Psoas muscle (tissue), 8 donors: Measurements from ENCODE around the gene VAC14. TPM values are rescaled to one million over a fixed set of nuclear protein-coding genes. Genes with fewer than 3 reads are reported as not detected.

ENCODE experiments used
- ATAC-seq, 4 donors: fragments of 200-7000 bp; cut with Tn5 transposase; one replicate each; pipeline ENCODE4 v1.9.1; 2020; ENCODE audit warnings: moderate library complexity in 3 of 4, mild to moderate bottlenecking in 2 of 4
- DNase-seq, 2 donors: peaks; one replicate each; pipeline ENCODE4 v3.0.0-alpha.2; 2020
- H3K27ac ChIP-seq: fragments of 200-600 bp; one replicate; pipeline ENCODE4 v1.8.0; 2022
- H3K27me3 ChIP-seq, 3 donors: fragments of 200-600 bp in 1 of 3; one replicate each; pipeline versions ENCODE4 v1.6.1 to v1.8.0; 2013 to 2022; ENCODE audit warnings: low read length in 2 of 3, mild to moderate bottlenecking in 2 of 3, moderate library complexity in 1 of 3; ENCODE audit not compliant: insufficient read depth in 3 of 3
- H3K36me3 ChIP-seq, 2 donors: fragments of 200-600 bp in 1 of 2; one replicate each; pipeline versions ENCODE4 v1.6.1 to v1.8.0; 2013 to 2022; ENCODE audit warnings: low read depth in 1 of 2, mild to moderate bottlenecking in 1 of 2, moderate library complexity in 1 of 2; ENCODE audit not compliant: insufficient read depth in 1 of 2
- H3K4me1 ChIP-seq: fragments of 200-600 bp; one replicate; pipeline ENCODE4 v1.8.0; 2022
- H3K4me3 ChIP-seq: fragments of 200-600 bp; one replicate; pipeline ENCODE4 v1.8.0; 2022; ENCODE audit warnings: mild to moderate bottlenecking
- H3K9me3 ChIP-seq: fragments of 200-600 bp; one replicate; pipeline ENCODE4 v1.8.0; 2022
- CTCF ChIP-seq: fragments of 200-600 bp; IDR thresholded peaks from one replicate; pipeline ENCODE4 v1.8.0; 2022; ENCODE audit warnings: antibody characterized with exemption
- WGBS, 3 donors: extraction: QIAGEN DNeasy Blood & Tissue Kit; methylation state at CpG; one replicate each; pipeline versions ENCODE4 v1.1.6 to v1.1.7; 2013; 5-methylcytosine and 5-hydroxymethylcytosine counted together
- intact Hi-C, 2 donors: fragments of 100-400 bp; cut with DNase I; formaldehyde crosslinking; loops; one replicate each; pipeline versions ENCODE4 v1.11.0 to v1.14.2; 2022
- polyA plus RNA-seq, 3 donors: library from polyadenylated mRNA; stranded (reverse); fragments of 200-250 nt; gene quantifications; one replicate each; pipeline ENCODE4 v1.2.3, GENCODE V29; 2013
- total RNA-seq, 4 donors: library from RNA; stranded (reverse); fragmentation: NEBNext Ultra II Directional in 2 of 4; extraction: Animal tissue kit (Norgen Biotek cat#: 25700) in 2 of 4; gene quantifications; one replicate each; pipeline versions ENCODE4 v1.2.1 to v1.2.4, GENCODE V29; 2021 to 2023
- donor health status: healthy with polysubstance abuse.
- donor health status: DM: no; HTN: no; CAD: no; lungs with moderate emphysema.
- donor health status: Bipolar disorder and iron deficiency.
- donor health status: healthy.
- donor health status: DM: yes; HTN: yes; CAD: no.
- donor health status: DM: no; HTN: no; CAD: no.
- donor health status: DM: no; HTN: no; CAD: no.
- donor health status: DM: yes; HTN: yes; CAD: no.

VAC14 gene
- total and polyA plus RNA-seq, 7 donors: 19.9 to 24.3 (median 23.0) TPM

DNA sequence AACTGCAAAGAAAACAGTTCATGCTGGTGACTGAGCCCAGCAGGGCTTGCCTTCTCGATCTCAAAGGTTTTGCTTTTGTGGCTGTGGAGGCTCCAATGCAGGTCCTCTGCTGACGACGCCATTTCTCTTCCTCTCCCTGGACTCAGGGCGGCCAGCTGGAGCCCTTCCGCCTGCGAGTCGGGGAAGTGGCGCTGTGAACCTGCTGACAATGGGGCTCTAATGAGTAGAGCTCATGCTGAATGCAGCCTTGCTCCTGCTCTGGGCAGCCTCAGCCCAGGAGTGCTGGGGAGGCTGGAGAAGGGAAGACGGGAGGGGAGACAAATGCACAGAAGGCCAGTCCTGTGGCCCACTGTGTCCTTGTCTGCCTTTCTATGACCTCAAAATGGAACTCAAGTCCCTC, 43.8 kb downstream of the VAC14 start:
- H3K4me3 ChIP-seq: no peak overlapping the region
- no peaks in the 10 kb centered on the region for H3K27me3 ChIP-seq
- intact Hi-C loops: no loop called here
- WGBS, 3 donors: 88 to 94% (median 92%) methylated on average over 9 of the region's 9 CpGs
- H3K36me3 ChIP-seq: peaks cover 0 to 50% of the 10 kb centered on the region in 2 donors
- no peak for TF ChIP-seq CTCF
- H3K4me1 ChIP-seq: peaks cover 17% of the 10 kb centered on the region
- peak in 1 of 2 donors; percentile 15 for DNase-seq
- no peak for ATAC-seq
- no peaks in the 10 kb centered on the region for H3K9me3 ChIP-seq
- no peak overlapping the region for H3K27ac ChIP-seq

DNA sequence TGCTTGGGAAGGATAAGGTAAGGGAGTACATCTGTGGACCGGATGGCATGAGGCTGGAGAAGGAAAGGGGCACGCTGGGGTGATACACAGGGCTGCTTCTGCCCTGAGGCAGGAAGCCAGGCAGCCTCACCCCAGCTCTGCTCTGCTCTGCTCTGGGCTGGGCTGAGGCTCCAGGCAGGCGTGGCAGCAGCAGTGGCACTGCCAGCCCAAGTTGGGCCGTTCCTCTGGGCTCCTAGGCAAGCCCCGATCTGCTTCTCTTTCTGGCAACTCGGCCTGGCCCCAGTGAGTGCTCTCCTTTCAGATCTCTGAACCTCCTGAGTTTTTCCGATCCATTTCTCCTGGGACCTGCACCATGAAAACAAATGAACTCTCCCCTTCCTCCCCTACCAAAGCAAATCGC, 44.9 kb downstream of the VAC14 start:
- intact Hi-C loops: no loop called here
- Histone ChIP-seq H3K27me3 (no peaks in the 10 kb centered on the region), H3K4me1 (peaks cover 28% of the 10 kb centered on the region), H3K9me3 (no peaks in the 10 kb centered on the region), H3K36me3 (peaks cover 0 to 39% of the 10 kb centered on the region in 2 donors), H3K27ac (no peak overlapping the region), H3K4me3 (no peak overlapping the region)
- TF ChIP-seq CTCF: no peak
- DNase-seq: peak in 1 of 2 donors; percentile 41
- 88 to 92% (median 90%) methylated on average over 8 of the region's 8 CpGs for WGBS, 3 donors
- no peak for ATAC-seq

GRCh38 chr16:70754851-70755600, 45.9 kb downstream of the VAC14 start:
- peaks cover 0 to 31% of the 10 kb centered on the region in 2 donors for H3K36me3 ChIP-seq
- intact Hi-C loops: no loop called here
- no peak for TF ChIP-seq CTCF
- H3K27ac ChIP-seq: no peak overlapping the region
- WGBS, 3 donors: 80 to 89% (median 87%) methylated on average over 12 of the region's 12 CpGs
- H3K27me3 ChIP-seq: no peaks in the 10 kb centered on the region
- ATAC-seq (no peak), DNase-seq (peak in 1 of 2 donors; percentile 45)
- no peak overlapping the region for H3K4me3 ChIP-seq
- peaks cover 39% of the 10 kb centered on the region for H3K4me1 ChIP-seq
- no peaks in the 10 kb centered on the region for H3K9me3 ChIP-seq

DNA sequence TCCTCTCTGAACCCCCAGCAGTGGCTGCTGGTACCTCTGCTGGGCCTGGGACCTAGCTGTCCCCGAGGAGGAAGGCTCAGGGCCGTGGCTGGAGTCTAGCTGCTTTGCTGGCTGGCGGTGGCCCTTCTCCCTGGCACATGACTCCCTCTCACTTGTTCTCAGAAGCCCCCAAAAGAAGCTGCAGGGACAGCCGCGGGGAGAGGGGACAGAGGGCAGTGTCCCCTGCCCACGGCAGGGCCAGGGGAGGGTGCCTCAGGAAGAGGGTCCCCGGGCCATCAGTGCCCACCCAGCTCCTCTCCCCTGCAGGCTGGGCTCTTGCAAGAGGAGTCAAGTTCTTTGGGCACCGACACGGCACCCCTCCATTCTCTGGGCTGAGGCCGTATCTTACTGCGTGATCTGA, 46.6 kb downstream of the VAC14 start:
- H3K4me1 ChIP-seq: peaks cover 45% of the 10 kb centered on the region
- H3K4me3 ChIP-seq: no peak overlapping the region
- no peak for TF ChIP-seq CTCF
- no peak overlapping the region for H3K27ac ChIP-seq
- intact Hi-C loops: no loop called here
- H3K27me3 ChIP-seq: no peaks in the 10 kb centered on the region
- H3K9me3 ChIP-seq: no peaks in the 10 kb centered on the region
- WGBS, 3 donors: 88 to 97% (median 93%) methylated on average over 11 of the region's 11 CpGs
- DNase-seq (peak in 1 of 2 donors; percentile 44), ATAC-seq (no peak)
- H3K36me3 ChIP-seq: peaks cover 0 to 26% of the 10 kb centered on the region in 2 donors
